ENCODE results near the gene TNIP1. TPM values are rescaled to one million over a fixed set of nuclear protein-coding genes. Genes with fewer than 3 reads are reported as not detected.

The TNIP1 gene
- polyA plus RNA-seq, 1 experiment = 42.6 TPM

DNA sequence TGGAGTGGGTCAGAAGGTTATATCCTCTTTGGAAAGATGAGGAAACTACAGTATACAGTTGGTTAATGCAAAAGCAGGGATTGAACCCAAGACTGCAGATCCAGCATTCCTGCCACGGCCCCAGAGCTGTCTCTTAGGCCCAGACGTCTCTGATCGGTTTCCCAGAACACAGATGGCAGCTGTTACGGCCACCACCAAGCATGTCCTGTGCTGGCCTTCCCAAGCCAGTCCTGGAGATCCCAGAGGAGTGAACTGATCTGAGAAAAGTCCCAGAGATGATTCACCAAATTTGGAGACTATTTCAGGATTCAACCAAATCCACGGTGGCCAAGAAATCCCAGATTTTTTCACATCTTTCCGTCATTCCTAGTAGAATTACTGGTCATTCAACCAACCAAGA is 20.1 kb downstream of the TNIP1 start:
- ChIA-PET POLR2A (no interaction called here), CTCF (interaction anchor here (0.7 to 15.2 kb wide), 3 partner anchors 11 to 105 kb away, joined by 3 to 174 read pairs (median 11); no protein-coding TSS in a partner anchor)
- no peak overlapping the region for H3K4me3 ChIP-seq (ENCODE audit: low read depth, low read length)
- H3K27ac ChIP-seq (ENCODE audit: low read depth, low read length) = no peak overlapping the region
- DNase-seq (ENCODE audit: low read depth, low spot score) = no peak
- TF ChIP-seq, protein P1, sequence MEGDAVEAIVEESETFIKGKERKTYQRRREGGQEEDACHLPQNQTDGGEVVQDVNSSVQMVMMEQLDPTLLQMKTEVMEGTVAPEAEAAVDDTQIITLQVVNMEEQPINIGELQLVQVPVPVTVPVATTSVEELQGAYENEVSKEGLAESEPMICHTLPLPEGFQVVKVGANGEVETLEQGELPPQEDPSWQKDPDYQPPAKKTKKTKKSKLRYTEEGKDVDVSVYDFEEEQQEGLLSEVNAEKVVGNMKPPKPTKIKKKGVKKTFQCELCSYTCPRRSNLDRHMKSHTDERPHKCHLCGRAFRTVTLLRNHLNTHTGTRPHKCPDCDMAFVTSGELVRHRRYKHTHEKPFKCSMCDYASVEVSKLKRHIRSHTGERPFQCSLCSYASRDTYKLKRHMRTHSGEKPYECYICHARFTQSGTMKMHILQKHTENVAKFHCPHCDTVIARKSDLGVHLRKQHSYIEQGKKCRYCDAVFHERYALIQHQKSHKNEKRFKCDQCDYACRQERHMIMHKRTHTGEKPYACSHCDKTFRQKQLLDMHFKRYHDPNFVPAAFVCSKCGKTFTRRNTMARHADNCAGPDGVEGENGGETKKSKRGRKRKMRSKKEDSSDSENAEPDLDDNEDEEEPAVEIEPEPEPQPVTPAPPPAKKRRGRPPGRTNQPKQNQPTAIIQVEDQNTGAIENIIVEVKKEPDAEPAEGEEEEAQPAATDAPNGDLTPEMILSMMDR (IDR thresholded peaks at IDR 0.05; ENCODE audit: low read depth, low read length) = no peak
- no peaks in the 10 kb centered on the region for H3K27me3 ChIP-seq (ENCODE audit: control insufficient read depth, insufficient read depth, low read length)
- no peaks in the 10 kb centered on the region; the same call in 1 of the 2 replicates for H3K9me3 ChIP-seq (ENCODE audit: control insufficient read depth, insufficient read depth, low read length)

DNA sequence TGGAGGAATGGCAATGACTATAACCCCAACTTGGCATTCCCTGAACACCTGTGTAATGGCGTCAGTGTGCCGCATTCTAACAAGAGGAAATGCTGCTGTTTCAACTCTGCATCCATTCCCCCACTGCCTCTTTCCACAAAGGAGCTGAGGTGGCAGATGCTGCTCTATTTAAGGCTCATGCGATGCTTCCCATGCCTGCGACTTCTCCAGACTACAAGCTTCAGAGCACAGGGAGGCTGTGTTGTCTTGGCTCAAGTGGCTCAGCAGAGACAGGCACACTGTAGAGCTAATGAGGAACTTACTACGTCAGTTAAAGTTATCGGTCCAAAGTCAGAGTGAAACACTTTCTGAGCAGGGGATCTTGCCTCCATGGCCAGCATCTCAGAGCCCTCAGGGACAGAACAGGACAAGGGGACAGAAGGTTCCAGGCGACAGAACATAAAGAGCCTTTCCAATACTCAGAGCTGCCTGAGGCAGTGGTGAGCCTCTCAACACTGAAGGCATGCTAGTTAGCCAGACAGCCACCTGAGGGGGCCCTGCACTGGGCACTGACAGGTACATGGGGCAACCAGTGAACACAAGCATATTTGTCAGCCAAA is 21.8 kb downstream of the TNIP1 start:
- Histone ChIP-seq H3K9me3 (ENCODE audit: control insufficient read depth, insufficient read depth, low read length) (no peaks in the 10 kb centered on the region; the same call in 1 of the 2 replicates), H3K4me3 (ENCODE audit: low read depth, low read length) (no peak overlapping the region), H3K27me3 (ENCODE audit: control insufficient read depth, insufficient read depth, low read length) (no peaks in the 10 kb centered on the region), H3K27ac (ENCODE audit: low read depth, low read length) (no peak overlapping the region)
- DNase-seq (ENCODE audit: low read depth, low spot score) = no peak
- ChIA-PET POLR2A (no interaction called here), CTCF (interaction anchor here (1.9 to 13.1 kb wide), 3 partner anchors 10 to 106 kb away, joined by 6 to 526 read pairs (median 6); no protein-coding TSS in a partner anchor)
- TF ChIP-seq, protein P1 (IDR thresholded peaks at IDR 0.05; ENCODE audit: low read depth, low read length) = no peak

- Histone ChIP-seq H3K27ac (ENCODE audit: low read depth, low read length) (no peak overlapping the region), H3K9me3 (ENCODE audit: control insufficient read depth, insufficient read depth, low read length) (no peaks in the 10 kb centered on the region; the same call in 1 of the 2 replicates), H3K4me3 (ENCODE audit: low read depth, low read length) (no peak overlapping the region), H3K27me3 (ENCODE audit: control insufficient read depth, insufficient read depth, low read length) (no peaks in the 10 kb centered on the region)
- CTCF ChIA-PET = interaction anchor here (1.9 to 13.1 kb wide), 3 partner anchors 10 to 107 kb away, joined by 6 to 526 read pairs (median 6); no protein-coding TSS in a partner anchor
- TF ChIP-seq, protein P1 (IDR thresholded peaks at IDR 0.05; ENCODE audit: low read depth, low read length) = peak; percentile 13; the same call in 1 of the 2 replicates
- DNase-seq (ENCODE audit: low read depth, low spot score) = no peak
- POLR2A ChIA-PET = no interaction called here
These were observed 22.5 kb downstream of the TNIP1 start for GRCh38 chr5:151058301-151058700.

GRCh38 chr5:151056379-151057325 is 24.2 kb downstream of the TNIP1 start:
- H3K9me3 ChIP-seq (ENCODE audit: control insufficient read depth, insufficient read depth, low read length) = no peaks in the 10 kb centered on the region; the same call in 1 of the 2 replicates
- ChIA-PET POLR2A (no interaction called here), CTCF (interaction anchor here (0.6 to 13.1 kb wide), 3 partner anchors 9 to 59 kb away, joined by 4 to 526 read pairs (median 5); no protein-coding TSS in a partner anchor)

More at GRCh38 chr5:151056379-151057325, 24.2 kb downstream of the TNIP1 start:
- no peak for DNase-seq (ENCODE audit: low read depth, low spot score)
- TF ChIP-seq, protein P1 (IDR thresholded peaks at IDR 0.05; ENCODE audit: low read depth, low read length) = no peak
- Histone ChIP-seq H3K27me3 (ENCODE audit: control insufficient read depth, insufficient read depth, low read length) (no peaks in the 10 kb centered on the region), H3K27ac (ENCODE audit: low read depth, low read length) (no peak overlapping the region), H3K4me3 (ENCODE audit: low read depth, low read length) (no peak overlapping the region)

All from AG04450 (cell line).